Lower leg skin (tissue), 4 donors: Measurements from ENCODE around the gene PDZRN3. TPM values are rescaled to one million over a fixed set of nuclear protein-coding genes. Genes with fewer than 3 reads are reported as not detected.

Experiments used
- DNase-seq, 2 donors: peaks; one replicate each; pipeline ENCODE4 v3.0.0-alpha.2; 2019; ENCODE audit warnings: low spot score in 2 of 2
- H3K4me3 ChIP-seq: fragments of 200-600 bp; sonication (generic); 2 replicates; pipeline ENCODE4 v1.5.1; 2017; ENCODE audit warnings: mild to moderate bottlenecking, low read depth; ENCODE audit not compliant: poor library complexity, severe bottlenecking
- POLR2A ChIP-seq, 2 donors: fragments of 450-650 bp; IDR thresholded peaks; one replicate each; pipeline ENCODE4 v1.6.1; 2016 to 2017; ENCODE audit warnings: antibody characterized with exemption in 2 of 2, mild to moderate bottlenecking in 1 of 2, moderate library complexity in 1 of 2
- WGBS, 2 donors: methylation state at CpG; one replicate each; pipeline ENCODE4 v1.1.5; 2018; 5-methylcytosine and 5-hydroxymethylcytosine counted together
- intact Hi-C: fragments of 100-400 bp; cut with DNase I; formaldehyde crosslinking; loops from one replicate; pipeline ENCODE4 v1.15.0; 2023; ENCODE audit warnings: low total_unique reads
- total RNA-seq, 4 donors: library from RNA; depleted of rRNA; stranded (reverse); fragments of >200 nt; gene quantifications; one replicate each; pipeline ENCODE4 v1.1.0, GENCODE V29; 2016
- TF ChIP-seq, protein P1 (sequence below), 3 donors: fragments of 450-650 bp; IDR thresholded peaks; one replicate each; pipeline ENCODE4 v1.5.1; 2016; ENCODE audit warnings: antibody characterized with exemption in 3 of 3, mild to moderate bottlenecking in 3 of 3, moderate library complexity in 2 of 3

PDZRN3 gene
- total RNA-seq, 4 donors from 2014 or later, result 9.7 to 29.9 (median 13.4) TPM

DNA sequence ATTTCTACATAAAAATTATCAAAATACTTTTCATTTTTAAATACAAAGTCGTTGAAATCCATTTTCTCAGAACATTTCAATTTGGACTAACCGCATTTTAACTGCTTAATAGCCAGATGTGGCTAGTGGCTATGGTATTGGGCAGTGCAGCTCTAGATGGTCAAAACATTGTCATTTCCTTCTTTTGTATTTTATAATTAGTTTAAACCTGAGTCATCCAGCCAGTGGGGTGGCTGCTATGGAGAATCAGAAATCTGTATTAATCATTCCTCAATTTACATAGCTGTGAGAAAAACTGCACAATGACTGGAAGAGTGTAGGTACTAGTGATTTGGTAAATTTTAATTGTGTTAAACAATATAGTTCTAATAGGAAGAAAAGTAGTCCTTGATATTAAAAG, 245.3 kb downstream of the PDZRN3 start:
- no peak overlapping the region for H3K4me3 ChIP-seq
- no peak for DNase-seq
- no peak for TF ChIP-seq POLR2A (IDR thresholded peaks at IDR 0.05)
- TF ChIP-seq, protein P1, sequence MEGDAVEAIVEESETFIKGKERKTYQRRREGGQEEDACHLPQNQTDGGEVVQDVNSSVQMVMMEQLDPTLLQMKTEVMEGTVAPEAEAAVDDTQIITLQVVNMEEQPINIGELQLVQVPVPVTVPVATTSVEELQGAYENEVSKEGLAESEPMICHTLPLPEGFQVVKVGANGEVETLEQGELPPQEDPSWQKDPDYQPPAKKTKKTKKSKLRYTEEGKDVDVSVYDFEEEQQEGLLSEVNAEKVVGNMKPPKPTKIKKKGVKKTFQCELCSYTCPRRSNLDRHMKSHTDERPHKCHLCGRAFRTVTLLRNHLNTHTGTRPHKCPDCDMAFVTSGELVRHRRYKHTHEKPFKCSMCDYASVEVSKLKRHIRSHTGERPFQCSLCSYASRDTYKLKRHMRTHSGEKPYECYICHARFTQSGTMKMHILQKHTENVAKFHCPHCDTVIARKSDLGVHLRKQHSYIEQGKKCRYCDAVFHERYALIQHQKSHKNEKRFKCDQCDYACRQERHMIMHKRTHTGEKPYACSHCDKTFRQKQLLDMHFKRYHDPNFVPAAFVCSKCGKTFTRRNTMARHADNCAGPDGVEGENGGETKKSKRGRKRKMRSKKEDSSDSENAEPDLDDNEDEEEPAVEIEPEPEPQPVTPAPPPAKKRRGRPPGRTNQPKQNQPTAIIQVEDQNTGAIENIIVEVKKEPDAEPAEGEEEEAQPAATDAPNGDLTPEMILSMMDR (IDR thresholded peaks at IDR 0.05), result no peak
- 58 to 66% methylated on average over 2 of the region's 2 CpGs for WGBS, 2 donors
- intact Hi-C loops, result no loop called here

DNA sequence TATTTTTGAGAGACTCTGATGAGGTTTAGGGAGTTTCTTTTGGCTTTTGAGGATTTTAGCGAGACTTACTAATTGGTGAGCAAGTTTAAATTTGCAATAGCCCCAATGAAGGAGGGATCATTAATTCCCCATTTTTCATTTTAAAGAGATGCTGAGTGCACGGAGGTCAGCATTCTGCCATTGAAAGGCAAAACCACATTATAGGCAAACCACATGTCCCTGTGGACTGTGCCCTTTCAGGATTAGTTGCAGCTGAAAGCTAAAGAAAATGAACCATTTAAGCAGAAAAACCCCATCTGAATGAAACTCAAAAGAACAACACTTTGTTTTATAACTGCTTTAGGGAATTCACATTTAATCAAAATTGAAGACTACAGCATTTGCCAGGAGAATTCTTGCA, 246.5 kb downstream of the PDZRN3 start:
- H3K4me3 ChIP-seq, result no peak overlapping the region
- TF ChIP-seq, protein P1 (IDR thresholded peaks at IDR 0.05), result no peak
- TF ChIP-seq POLR2A (IDR thresholded peaks at IDR 0.05), result no peak
- no peak for DNase-seq
- intact Hi-C loops, result no loop called here
- WGBS, 2 donors, result 58 to 66% methylated on average over 2 of the region's 2 CpGs

DNA sequence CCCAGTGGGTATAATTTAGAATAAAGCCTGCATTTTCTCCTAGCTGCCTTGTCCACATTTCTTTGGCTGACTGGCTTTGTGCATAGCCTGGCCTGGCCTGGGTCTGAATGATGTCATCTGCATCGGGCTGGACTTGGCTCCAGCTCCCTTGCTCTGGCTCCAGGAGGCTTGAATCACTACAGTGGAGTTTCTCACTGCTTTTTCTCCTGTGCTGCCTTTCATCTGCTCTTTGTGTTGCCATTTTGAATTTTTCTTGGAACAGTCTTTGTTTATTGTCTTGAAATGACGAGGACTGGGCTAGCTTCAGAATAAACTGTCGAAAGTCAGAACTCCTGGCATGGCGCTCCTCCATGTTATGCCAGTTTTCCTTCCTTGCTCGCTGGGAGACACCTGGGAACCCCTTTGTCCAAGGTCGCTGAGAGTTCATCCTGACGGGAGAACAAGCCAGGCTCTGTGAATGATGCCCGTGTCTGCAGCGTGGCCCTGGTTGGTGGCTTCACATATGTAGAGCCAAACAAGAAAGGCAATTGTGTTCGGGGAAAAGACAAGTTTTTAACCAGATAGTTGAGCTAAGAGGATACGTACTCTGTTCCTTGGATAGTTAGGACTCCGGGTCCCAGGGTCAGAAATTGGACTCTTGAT, 258.9 kb downstream of the PDZRN3 start:
- H3K4me3 ChIP-seq, result no peak overlapping the region
- peak; percentile 31 to 88 for DNase-seq
- intact Hi-C loops, result no loop called here
- no peak for TF ChIP-seq POLR2A (IDR thresholded peaks at IDR 0.05)
- TF ChIP-seq, protein P1 (IDR thresholded peaks at IDR 0.05), result no peak
- 67% methylated on average over 12 of the region's 12 CpGs for WGBS, 2 donors

DNA sequence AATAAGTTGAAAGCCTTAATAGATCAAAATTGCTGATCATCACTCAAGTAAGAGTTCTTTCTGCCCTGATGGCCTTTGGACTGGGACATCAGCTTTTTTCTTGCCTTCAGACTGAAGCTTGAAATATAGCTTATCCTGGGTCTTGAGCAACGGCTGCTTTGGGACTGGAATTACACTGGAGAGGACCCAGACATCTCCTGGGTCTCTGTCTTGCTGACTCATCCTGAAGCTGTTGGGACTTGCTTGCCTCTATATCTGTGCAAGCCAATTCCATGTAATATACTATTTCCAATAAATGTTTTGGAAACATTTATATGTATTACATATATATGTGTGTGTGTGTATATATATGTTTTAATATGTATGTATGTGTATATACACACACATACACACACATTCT, 260.2 kb downstream of the PDZRN3 start:
- TF ChIP-seq, protein P1 (IDR thresholded peaks at IDR 0.05), result no peak
- TF ChIP-seq POLR2A (IDR thresholded peaks at IDR 0.05), result no peak
- DNase-seq, result no peak
- 19 to 44% methylated on average over 1 of the region's 1 CpG for WGBS, 2 donors
- no peak overlapping the region for H3K4me3 ChIP-seq
- intact Hi-C loops, result no loop called here

DNA sequence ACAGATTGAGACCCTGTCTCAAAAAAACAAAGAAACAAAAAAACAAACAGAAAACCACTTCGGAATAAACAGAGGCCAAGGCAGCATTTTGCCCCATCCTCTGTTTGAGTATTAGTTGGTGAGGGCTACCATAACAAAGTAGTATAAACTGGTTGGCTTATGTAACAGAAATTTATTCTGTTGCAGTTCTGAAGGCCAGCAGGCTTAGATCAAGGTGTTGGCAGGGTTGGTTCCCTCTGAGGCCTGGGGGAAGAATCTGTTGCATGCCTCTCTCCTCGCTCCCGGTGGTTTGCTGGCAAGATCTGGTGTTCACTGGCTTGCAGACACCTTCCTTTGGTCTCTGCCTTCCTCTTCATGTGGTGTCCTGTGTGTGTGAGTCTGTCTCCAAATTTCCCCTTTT, 261.6 kb downstream of the PDZRN3 start:
- intact Hi-C loops, result no loop called here
- TF ChIP-seq POLR2A (IDR thresholded peaks at IDR 0.05), result no peak
- TF ChIP-seq, protein P1 (IDR thresholded peaks at IDR 0.05), result no peak
- no peak overlapping the region for H3K4me3 ChIP-seq
- 61 to 72% methylated on average over 3 of the region's 3 CpGs for WGBS, 2 donors
- no peak for DNase-seq

DNA sequence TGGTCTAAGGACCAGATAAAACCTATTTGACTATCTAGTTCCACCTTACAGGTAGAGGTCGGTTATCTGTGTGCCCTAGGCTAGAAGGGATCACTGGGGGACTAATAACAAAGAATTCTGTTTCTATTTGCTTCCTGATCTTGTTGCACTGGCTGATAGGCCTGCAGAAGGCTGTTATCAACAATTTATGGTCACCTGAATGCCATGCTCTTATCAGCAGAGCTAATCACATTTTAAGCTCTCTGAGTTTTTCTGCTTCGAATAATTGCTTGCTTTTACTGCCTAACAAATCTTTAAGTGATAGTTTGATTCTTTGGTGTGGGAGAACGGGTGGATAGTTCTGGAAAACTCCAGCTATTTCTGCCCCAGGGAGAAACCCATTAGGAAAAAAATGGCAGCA, 263.1 kb downstream of the PDZRN3 start:
- H3K4me3 ChIP-seq, result no peak overlapping the region
- no peak for DNase-seq
- intact Hi-C loops, result no loop called here
- TF ChIP-seq, protein P1 (IDR thresholded peaks at IDR 0.05), result no peak
- TF ChIP-seq POLR2A (IDR thresholded peaks at IDR 0.05), result no peak
- WGBS, 2 donors, result 39 to 47% methylated on average over 3 of the region's 3 CpGs
